ENCODE measurements around the gene MEA1.

GRCh38 chr6:43062818-43063217 lies 49.1 kb upstream of the MEA1 start:
- no peak for TF ChIP-seq CTCF (IDR thresholded peaks at IDR 0.05; ENCODE audit: insufficient read depth, low read depth, low read length)
- no peak for TF ChIP-seq EZH2 (IDR thresholded peaks at IDR 0.05; ENCODE audit: insufficient read depth, low read length)

Measured in astrocyte (in vitro differentiated cells and primary cell).